HG03159 (cell line): ENCODE measurements around the gene CDKN2D.
A peak's percentile ranks its signal among the peaks of the same experiment; 100 is the strongest.
"Not testable (repeated sequence)": the region's sequence is repeated elsewhere in the genome, so short reads cannot be mapped to it uniquely, and the experiment has no call there.

ENCODE experiments used
- ATAC-seq: cut with Tn5 transposase; IDR thresholded peaks from one replicate; pipeline ENCODE4 v1.9.1; 2021; ENCODE audit warnings: mild to moderate bottlenecking, moderate library complexity; ENCODE audit not compliant: unreplicated experiment

CDKN2D gene

DNA sequence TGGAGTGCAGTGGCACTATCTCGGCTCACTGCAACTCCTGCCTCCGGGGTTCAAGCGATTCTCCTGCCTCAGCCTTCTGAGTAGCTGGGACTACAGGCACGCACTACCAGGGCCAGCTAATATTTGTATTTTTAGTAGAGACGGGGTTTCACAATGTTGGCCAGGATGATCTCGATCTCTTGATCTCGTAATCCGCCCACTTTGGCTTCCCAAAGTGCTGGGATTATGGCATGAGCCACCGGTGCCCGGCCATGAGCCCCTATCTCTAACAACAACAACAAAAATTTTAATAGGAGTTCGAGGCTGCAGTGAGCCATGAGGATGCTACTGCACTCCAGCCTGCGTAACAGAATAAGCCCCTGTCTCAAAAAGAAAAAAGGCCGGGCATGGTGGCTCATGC is 13.3 kb upstream of the CDKN2D start:
- ATAC-seq, result no peak

DNA sequence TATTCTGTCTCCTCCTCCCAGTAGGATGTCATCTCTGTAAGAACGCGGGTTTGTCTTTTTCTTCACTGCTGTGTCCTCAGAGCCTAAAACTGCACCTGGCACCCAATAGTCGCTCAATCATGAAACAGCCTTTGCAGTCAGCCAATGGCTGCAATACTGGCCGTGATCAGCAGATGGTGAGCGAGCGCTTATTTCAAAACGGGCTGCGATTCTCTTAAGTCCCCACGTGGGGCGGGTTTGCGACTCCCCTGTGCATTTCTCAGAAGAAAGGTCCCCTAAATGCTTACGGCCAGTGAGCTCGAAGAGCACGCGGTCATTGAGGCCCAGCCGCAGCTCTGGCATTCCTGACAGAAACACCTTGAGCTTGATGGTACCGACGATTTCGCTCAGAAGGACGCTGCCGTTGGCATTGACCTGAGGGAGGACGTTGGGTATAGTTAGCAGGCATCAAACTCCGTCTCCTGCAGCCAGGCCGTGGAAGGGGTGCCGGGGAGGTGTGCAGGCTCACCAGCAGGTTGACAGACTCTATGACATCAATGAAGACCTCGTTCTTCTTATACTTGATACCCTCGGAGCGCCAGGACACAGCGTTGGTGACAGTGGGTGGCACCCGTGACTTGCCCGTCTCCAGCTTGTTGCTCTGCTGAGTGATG is 12.3 kb upstream of the CDKN2D start:
- no peak for ATAC-seq

DNA sequence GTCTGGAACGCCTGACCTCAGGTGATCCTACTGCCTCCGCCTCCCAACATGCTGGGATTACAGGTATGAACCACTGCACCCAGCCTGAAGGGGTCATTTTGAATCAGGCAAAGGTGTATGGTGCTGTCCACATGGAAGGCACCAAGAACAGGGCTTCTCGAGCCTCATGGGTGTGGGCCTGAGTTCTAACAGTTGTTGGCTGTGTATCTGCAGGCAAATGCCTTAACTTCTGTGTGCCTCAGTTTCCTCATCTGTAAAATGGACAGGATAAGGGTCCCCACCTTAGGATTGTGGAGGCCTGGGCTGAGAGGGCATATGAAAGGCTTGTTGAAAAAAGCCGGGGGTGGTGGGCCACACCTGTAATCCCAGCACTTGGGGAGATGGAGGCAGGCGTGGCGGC is 9.2 kb upstream of the CDKN2D start:
- ATAC-seq, result no peak

DNA sequence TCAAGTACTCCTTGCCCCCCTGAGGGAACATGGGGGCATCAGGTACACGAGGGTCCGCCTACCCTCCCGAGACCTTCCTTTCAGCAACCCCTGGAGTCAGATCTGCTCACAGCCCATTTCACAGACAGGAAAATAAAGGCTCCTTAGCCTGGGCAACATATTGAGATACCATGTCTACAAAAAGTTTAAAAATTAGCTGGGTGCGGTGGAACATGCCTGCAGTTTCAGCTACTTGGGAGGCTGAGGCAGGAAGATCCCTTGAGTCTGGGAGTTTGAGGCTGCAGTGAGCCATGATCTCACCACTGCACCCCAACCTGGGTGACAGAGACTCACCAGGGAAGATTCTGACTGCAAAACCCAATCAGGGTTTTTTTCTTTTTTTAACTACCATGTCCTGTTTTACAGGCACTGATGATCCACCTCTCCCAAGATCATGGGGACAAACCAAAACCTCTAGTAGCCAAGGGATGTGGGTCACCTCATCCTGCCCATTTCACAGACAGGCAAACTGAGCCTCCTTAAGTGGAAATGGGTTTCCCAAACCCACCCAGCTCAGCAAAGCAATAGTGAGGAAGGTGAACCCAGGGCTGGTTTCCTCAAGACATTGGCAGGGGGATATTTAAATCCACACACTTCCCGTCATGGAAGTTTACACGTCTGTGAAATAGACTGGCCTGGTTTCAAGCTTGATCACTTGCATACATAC is 6.4 kb upstream of the CDKN2D start:
- no peak for ATAC-seq

DNA sequence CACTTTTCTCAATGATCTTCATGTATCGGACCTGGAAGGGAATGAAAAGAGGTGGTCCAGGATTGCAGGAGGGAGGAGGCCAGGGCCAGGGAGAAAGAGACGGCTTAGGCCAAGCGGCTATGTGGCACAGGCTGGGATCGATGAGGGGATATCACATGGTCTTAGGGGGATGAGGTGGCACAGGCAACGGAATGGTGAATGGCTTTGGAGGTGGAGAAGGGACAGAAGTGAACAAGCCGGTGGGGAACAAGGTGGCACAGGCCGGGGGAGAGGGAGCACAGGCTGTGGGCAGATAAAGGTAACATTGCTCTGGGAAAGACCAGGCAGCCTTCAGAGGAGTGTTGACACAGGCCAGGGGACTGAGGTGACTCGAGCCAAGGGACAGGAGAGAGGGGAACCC is 5.7 kb upstream of the CDKN2D start:
- no peak for ATAC-seq

DNA sequence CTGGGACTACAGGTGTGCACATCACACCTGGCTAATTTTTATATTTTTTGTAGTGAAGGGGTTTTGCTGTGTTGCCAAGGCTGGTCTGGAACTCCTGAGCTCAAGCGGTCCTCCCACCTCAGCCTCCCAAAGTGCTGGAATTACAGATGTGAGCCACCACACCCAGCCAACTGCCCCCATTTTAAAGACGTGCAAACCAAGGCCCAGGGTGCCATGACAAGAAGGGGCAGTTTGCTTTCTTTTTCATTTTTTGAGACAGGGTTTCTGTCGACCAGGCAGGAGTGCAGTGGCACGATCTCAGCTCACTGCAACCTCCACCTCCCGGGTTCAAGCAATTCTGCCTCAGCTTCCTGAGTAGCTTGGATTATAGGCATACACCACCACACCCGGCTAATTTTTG is 5.0 kb upstream of the CDKN2D start:
- ATAC-seq, result not testable (repeated sequence)

DNA sequence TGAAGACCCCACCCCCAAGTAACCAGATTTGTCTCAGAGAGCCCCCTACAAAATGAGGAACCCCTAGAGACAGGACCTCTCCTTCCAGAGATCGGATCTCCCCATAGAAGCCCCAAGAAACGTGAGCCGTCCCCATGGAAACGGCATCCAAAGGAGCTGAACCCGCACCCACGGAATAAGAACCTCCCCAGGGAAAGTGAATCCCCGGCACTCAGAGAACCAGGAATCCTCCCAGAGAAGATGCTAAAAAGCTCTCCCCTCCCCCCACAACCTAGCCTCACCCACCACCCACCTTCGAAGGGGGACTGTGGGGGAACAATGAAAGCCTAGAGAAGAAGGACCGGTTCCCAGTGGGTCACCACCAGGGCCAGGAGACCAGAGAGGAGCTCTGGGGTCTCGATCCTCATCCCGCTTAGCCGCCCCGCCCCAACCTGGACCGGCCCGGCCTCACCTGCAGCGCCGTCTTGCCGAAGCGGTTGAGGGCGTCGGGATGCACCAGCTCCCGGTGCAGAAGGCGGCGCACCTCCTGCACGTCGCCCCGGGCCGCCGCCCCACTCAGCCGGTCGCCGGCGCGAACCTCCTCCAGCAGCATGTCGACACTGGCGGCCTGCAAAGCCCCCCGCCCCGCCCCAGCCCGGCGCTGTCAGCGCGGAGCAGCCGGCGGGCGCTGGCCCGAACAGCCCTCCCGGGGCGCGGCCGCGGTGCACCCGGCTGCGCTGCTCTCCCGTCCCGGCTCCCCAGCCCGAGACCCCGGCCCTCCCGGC is 535 bp downstream of the CDKN2D start:
- ATAC-seq, result peak; percentile 6

DNA sequence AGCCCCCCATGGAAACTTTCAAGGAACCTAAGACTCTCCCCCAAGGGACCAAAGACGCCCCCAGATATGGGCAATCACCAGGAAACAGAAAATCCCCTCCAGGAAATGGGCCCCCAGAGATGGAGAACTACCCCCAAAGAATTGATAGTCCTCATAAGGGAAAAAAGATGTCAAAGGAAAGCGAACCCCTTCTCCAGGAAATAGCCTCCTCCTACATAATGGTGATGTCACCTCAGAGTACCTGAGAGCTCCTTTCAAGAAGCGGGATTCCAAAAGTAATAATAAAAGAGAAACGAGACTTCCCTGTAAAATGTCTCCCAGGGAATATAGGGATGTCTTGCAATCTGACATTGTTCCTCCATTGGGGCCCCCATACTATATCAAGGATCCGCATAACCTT is 1.1 kb downstream of the CDKN2D start:
- no peak for ATAC-seq

DNA sequence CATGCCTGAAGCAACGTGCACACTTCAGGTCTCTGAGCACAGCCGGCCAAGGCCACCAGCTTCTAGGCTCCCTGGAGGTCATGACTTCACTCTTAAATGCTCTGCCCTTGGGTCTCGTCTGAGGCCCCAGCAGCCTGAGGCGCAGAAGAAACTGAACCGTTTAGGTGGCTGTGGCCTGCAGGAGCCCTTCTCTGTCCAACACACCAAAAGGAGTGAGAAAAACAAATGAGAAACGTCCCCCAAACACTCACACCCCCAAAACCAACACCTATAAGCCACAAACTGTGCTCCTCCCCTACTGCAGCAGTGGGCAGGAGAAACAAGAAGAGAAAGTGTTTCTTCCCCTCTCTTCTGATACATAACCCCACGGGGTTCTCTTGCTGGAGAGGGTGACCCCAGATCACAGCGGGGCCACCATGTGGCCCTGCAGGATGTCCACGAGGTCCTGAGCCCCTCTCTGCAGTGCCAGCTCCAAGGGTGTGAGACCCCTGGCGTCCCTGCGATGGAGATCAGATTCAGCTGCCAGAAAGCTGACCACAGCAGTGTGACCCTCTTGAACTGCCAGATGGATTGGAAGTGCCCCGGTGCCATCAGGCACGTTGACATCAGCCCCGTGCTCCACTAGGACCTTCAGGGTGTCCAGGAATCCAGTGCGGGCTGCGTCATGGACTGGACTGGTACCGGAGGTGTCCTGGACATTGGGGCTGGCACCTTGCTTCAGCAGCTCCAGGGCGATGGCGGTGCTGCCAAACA is 1.9 kb downstream of the CDKN2D start:
- ATAC-seq, result no peak

DNA sequence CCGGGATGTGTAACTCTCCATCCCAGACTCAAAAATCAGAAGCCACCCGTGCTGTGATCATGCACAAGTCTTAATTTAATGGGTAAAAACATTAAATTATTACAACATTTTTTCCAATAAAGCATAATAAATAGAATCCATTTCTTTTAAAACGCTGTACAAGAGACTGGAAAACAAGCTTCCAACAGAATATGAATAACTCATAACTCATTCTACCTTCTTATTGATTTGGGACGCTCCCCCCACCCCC is 2.4 kb downstream of the CDKN2D start:
- ATAC-seq, result no peak

DNA sequence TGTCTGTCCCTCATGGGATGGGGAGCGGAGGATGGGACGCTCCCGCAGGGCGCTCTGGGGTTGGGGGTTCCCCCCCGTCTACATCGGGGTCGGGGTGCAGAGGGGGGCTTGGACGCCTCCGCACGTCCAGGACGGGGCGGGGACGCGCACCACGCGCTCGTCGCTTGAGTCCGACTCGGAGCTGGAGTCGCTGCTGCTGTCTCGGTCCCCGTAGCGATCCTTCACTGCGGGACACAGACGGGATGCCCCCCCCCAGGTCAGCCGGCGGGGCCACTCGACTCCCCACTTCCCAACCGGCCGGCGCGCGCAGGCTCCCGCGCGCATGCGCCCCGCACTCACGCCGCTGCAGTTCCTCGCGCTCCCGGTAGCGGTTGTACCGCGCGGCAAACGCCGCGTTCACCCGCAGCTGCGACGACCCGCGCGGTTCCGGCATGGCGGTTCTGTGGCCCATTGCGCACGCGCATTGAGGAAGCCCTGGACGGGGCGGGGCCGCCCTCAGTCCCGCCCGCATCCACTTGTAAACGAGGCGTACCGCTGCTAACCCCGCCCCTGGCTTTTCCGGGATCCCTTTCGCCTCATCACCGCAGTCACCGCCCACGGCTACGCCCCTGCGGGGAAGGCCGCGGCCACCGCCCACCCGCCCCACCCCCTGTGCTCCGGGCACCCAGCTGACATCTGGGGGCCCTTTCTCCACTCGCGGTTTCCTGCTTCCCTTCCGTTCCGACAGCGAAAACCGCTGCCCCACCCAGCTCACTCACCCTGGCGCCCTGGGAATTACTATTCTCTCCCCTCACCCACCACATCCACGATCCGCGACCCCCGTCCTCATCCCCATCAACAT is 3.0 kb downstream of the CDKN2D start, which contains the start of gene KRI1:
Gene KRI1, minus strand, starts transcription at position 444 of the 841 bp plus-strand sequence. Its CDS starts 11 bp downstream, at position 433.
- peak; percentile 44 for ATAC-seq

DNA sequence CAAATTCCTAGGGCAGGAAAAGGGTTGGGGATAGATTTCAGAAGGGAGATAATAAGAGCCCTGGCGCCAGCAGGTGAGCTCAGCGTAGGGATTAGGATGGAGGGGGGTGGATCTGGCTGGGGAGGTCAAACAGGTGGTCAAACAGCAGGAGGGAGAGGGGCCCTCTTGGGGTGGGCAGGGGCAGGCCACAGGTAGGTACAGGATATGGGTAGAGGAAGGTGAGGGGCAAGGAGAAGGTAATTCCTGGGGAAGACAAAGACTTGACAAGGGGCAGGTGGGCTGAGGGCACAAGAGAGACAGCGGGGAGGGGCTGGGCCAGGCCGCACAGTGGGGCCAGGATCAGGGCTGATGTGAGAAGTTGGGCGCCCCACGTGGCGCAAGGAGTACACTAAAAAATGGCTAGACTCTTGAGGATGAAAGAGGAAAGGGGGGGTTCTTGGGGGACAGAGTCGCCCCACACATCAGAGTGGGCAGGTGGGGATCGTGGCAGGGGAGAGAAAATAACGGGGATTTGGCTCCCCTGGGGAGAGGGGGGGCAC is 3.7 kb downstream of the CDKN2D start:
- ATAC-seq, result no peak

DNA sequence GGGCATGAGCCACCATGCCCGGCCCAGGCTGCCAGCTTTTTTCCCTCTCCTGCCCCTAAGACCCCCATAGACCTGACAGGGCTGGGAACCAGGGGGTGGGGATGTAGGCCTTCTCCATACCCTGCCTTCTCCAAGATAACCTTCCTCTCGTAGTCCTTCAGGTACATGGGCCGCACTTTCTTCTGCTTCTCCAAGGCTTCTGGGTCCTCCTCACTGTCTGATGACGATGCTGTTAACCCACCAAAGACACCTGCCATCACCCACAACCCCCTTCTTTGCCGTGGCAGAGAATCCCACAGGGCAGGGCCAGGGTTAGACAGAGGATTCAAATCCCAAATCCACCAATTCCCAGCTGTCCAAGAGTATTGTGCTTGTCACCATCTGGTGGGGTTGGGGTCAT is 6.2 kb downstream of the CDKN2D start:
- no peak for ATAC-seq

DNA sequence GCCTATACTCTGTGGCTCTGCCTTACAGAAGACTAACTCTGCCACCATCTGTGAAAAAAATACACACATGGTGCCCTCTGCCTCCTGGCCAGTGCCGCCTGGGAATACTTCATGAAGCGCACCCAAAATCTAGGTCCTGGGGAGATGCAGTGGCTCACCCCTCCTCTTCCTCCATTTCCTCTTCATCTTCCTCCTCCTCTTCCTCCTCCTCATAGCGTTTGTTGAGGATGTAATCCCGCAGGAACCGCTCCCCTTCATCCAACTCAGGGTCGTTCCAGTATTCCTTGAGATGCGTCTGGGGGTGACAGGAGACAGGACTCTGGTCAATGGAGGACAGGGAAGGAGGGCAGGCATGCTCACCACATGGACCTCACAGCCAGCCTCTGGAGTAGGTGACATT is 8.6 kb downstream of the CDKN2D start:
- ATAC-seq, result no peak

DNA sequence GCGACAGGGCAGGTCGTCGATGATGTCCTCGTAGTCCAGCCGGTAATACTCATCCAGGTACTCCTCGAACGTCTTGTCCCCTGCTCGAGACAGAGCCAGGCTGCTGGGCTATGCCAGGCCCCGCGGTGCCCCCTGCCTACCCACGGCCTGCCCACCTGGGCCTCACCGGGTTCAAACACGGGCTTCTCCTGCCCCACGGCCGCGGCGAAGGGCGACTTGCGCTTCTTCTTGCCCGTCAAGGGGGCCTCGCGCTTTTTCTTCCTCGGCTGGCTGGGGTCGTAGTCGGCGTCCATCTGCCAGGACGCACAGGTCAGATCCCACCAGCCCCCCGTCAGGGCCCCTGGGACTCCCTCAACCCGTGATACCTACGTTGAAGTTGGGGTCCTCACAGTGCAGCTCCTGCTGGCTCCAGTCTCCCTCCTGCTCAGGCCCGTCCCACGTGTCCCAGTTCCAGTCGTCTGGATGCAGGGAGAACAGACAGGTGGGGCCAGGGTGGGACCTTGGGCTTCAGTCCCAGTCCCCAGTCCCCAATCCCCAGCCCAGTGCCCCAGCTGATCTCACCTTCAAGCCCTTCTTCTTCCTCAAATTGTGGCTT is 11.1 kb downstream of the CDKN2D start:
- no peak for ATAC-seq

DNA sequence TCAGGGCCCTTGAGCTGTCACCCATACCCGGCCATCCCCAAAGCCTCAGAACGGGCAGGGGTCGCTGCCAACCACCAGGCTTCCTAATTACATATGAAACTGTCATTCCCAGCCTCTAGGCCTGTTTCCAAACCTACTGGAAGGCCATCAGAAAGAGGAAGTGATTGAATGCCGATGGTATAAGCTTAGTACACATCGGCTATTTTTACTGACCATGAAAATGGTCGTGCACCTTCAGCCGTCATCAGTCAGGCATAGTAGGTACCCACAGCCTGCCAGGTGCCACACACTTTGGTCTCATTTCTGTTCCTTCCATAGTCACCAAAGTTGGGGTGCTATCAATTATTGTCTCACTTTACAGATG is 13.2 kb downstream of the CDKN2D start:
- no peak for ATAC-seq

DNA sequence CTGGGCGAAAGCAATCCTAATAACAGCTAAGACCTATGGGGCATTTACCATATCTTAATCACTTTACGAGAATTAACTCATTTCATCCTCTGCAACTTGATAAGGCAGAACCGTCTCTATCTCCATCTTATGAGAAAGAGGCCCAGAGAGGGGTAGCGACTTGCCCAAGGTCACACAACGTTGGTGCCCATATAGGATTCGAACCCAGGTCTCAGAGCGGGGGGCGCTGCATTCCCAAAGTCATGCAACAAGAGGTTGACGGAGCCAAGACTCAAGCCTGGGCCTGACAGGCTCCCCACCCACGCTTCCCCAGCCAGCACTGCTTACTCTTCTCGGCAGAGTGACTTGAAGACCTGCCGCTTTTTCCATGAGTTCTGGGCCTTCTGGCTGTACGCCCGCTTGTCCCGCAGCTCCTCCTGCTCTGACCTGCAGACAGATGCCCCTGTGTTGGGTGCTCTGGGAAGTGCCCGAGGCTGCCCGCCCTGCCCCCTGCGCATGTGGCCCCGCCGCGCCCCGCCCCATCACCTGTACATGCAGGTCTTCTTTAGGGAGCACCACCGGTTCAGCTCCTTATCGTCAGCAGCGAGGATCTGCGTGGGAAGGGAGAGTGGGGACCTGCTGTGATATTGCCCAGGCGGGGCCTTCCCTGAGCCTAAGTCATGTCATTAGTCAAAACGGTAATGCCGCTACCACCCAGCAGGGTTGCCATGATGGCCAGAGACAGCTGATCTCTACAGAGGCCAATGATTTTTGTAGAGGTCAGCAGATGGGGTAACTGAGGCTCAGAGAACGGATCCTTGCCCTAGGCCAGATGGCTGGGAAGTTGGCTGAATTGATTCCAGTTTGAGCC is 13.8 kb downstream of the CDKN2D start:
- no peak for ATAC-seq

DNA sequence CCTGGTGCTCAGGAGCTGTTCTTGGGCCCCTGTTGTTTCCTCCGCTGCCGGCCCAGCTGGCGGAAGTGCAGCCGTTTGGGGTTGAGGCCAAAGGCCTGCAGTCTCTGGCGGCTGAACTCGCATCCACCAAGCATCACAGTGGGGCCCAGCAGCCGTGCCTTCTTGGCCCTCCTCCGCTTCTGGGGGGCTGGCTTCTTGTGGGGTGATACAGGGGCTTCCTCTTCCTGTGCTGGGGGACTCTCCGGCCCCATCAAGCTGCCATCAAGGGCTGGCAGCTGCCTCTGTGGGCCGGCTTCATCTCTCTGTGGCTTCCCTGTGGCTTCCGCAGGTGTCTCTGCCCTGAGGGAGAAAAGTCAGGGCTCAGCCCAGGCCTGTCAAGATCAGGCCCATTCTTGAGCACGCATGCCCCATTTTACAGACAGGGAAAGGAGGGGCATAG is 14.8 kb downstream of the CDKN2D start:
- peak; percentile 57 for ATAC-seq

DNA sequence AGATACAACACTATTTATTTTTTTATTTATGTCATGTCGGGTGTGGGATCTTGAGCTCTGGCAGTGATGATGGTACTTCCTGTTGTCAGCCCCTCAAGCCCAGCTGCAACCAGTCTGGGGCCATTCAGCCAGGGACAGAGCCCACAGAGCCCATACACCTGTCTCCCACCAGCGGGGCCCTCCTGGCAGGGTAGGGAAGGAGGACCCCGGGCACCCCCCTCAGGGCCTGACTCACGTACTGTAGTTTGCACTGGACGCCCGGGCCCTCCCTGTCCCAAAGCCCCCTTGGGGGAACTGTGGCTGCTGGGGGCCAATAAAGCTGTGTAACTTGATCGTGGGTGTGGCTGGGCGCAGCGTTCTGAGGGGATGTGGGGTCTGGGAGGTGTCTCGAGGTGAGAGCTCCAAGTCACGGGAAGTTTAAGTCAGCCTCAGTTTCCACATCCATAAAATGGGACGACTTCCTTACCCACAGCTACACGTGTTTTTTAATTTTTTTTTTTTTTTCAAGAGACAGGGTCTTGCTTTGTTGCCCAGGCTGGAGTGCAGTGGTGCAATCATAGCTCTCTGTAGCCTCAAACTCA is 15.6 kb downstream of the CDKN2D start:
- no peak for ATAC-seq
